ENCODE data around the gene C22orf39. TPM values are rescaled to one million over a fixed set of nuclear protein-coding genes. Genes with fewer than 3 reads are reported as not detected.

Gene C22orf39
- total RNA-seq, 3 donors from 2014 or later, result 46.7 to 111 (median 54.4) TPM

DNA sequence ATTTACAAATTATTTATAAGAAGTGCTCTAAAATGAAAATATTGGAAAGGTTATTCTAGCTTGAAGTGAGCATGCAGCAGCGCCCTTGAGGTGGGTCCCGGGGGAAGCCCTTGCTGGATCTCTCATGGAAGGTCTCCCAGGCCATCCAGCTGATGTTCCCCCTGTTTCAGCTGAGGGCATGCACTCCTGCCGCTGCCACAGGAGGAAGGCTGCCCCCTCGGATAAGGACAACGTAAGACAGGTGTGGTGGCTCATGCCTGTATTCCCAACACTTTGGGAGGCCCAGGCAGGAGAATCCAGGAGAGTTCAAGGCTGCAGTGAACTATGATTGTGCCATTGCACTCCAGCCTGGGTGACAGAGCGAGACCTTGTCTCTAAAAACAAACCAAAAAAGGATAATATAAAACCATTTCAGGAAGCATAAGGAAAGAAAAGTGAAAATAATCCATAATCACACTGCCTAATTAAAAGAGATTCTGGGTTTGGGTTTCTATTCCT lies 47.2 kb upstream of the C22orf39 start:
- Histone ChIP-seq H3K4me3 (no peak overlapping the region), H3K4me1 (no peaks in the 10 kb centered on the region), H3K27me3 (no peaks in the 10 kb centered on the region), H3K9me3 (no peaks in the 10 kb centered on the region), H3K27ac (no peak overlapping the region), H3K36me3 (no peaks in the 10 kb centered on the region)
- intact Hi-C loops (cut with DNase I; ENCODE audit: low total_unique reads), result no loop called here
- DNase-seq (ENCODE audit: low spot score in 2 of 2), result no peak
- no peak for TF ChIP-seq POLR2A (IDR thresholded peaks at IDR 0.05)
- TF ChIP-seq, protein P1, sequence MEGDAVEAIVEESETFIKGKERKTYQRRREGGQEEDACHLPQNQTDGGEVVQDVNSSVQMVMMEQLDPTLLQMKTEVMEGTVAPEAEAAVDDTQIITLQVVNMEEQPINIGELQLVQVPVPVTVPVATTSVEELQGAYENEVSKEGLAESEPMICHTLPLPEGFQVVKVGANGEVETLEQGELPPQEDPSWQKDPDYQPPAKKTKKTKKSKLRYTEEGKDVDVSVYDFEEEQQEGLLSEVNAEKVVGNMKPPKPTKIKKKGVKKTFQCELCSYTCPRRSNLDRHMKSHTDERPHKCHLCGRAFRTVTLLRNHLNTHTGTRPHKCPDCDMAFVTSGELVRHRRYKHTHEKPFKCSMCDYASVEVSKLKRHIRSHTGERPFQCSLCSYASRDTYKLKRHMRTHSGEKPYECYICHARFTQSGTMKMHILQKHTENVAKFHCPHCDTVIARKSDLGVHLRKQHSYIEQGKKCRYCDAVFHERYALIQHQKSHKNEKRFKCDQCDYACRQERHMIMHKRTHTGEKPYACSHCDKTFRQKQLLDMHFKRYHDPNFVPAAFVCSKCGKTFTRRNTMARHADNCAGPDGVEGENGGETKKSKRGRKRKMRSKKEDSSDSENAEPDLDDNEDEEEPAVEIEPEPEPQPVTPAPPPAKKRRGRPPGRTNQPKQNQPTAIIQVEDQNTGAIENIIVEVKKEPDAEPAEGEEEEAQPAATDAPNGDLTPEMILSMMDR (IDR thresholded peaks at IDR 0.05), result no peak
- TF ChIP-seq POLR2AphosphoS5 (IDR thresholded peaks at IDR 0.05), result no peak

GRCh38 chr22:19494001-19494560 lies 46.6 kb upstream of the C22orf39 start:
- Histone ChIP-seq H3K4me3 (no peak overlapping the region), H3K27me3 (no peaks in the 10 kb centered on the region), H3K9me3 (no peaks in the 10 kb centered on the region), H3K36me3 (no peaks in the 10 kb centered on the region), H3K27ac (no peak overlapping the region), H3K4me1 (no peaks in the 10 kb centered on the region)
- intact Hi-C loops (cut with DNase I; ENCODE audit: low total_unique reads), result no loop called here
- no peak for DNase-seq (ENCODE audit: low spot score in 2 of 2)
- no peak for TF ChIP-seq POLR2AphosphoS5 (IDR thresholded peaks at IDR 0.05)
- no peak for TF ChIP-seq POLR2A (IDR thresholded peaks at IDR 0.05)
- TF ChIP-seq, protein P1 (IDR thresholded peaks at IDR 0.05), result no peak

DNA sequence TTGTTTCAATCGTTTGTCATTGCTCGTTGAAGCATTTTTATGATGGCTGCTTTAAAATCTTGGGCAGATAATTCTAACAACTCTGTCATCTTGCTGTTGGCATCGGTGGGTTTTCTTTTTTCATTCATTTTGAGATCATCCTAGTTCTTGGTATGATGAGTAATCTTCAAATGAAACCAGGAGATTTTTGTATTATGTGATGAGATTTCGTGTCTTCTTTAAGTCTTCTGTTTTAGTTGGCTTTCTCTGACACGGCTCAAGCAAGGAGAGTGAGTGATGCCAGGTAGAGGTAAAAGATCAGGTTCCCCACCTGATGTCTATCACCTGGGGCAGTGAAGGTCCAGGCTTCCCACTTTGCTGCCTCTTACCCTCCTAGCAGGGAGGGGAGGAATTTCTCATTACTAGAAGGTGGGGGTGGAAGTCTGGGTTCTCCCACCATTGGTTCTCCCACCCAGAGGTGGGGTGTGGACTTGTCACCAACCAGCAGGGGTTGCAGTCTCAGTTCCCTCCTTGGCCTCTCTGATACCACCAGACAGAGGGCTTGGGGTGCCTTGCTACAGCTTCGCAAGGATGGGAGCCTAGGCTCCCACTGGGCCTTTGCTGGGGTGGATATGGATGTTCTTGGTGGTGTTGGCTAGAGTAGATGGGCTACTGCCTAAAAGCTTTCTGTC lies 45.1 kb upstream of the C22orf39 start:
- Histone ChIP-seq H3K27ac (no peak overlapping the region), H3K4me3 (no peak overlapping the region), H3K9me3 (no peaks in the 10 kb centered on the region), H3K4me1 (no peaks in the 10 kb centered on the region), H3K36me3 (no peaks in the 10 kb centered on the region), H3K27me3 (no peaks in the 10 kb centered on the region)
- intact Hi-C loops (cut with DNase I; ENCODE audit: low total_unique reads), result no loop called here
- no peak for DNase-seq (ENCODE audit: low spot score in 2 of 2)
- TF ChIP-seq, protein P1 (IDR thresholded peaks at IDR 0.05), result no peak
- TF ChIP-seq POLR2AphosphoS5 (IDR thresholded peaks at IDR 0.05) (no peak), POLR2A (IDR thresholded peaks at IDR 0.05) (no peak)

DNA sequence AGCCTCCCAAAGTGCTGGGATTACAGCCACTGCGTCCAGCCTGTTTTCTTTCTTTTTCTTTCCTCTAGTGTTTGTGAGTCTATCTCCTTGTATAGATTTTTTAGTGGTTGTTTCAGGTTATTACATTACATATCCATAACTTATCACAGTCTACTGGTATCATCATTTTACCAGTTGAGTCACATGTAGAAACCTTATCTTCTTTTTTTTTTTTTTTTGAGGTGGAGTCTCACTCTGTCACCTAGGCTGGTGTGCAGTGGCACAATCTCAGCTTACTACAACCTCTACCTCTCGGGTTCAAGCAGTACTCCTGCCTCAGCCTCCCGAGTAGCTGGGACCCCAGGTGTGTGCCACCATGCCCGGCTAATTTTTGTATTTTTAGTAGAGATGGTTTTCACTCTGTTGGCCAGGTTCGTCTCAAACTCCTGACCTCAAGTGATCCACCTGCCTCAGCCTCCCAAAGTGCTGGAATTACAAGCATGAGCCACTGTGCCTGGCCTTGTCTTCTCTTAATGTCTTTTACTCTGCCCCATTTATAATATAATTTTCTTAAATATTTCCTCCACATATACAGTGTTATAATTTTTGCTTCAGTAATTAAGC lies 43.2 kb upstream of the C22orf39 start:
- H3K4me3 ChIP-seq, result no peak overlapping the region
- no peaks in the 10 kb centered on the region for H3K36me3 ChIP-seq
- H3K27me3 ChIP-seq, result no peaks in the 10 kb centered on the region
- H3K4me1 ChIP-seq, result no peaks in the 10 kb centered on the region
- H3K27ac ChIP-seq, result no peak overlapping the region
- DNase-seq (ENCODE audit: low spot score in 2 of 2), result no peak
- TF ChIP-seq POLR2A (IDR thresholded peaks at IDR 0.05) (no peak), POLR2AphosphoS5 (IDR thresholded peaks at IDR 0.05) (no peak)
- TF ChIP-seq, protein P1 (IDR thresholded peaks at IDR 0.05), result no peak
- intact Hi-C loops (cut with DNase I; ENCODE audit: low total_unique reads), result no loop called here
- H3K9me3 ChIP-seq, result no peaks in the 10 kb centered on the region

All from breast epithelium (tissue), 4 donors.